HepG2 (cell line): Measurements from ENCODE around the gene MT1A. TPM values are rescaled to one million over a fixed set of nuclear protein-coding genes. Genes with fewer than 3 reads are reported as not detected.

Experiments used
- CEBPZ ChIP-seq: IDR thresholded peaks from 2 replicates; pipeline ENCODE4 v1.6.1; 2012; ENCODE audit warnings: low read length, improper control_type of control experiment
- DBP ChIP-seq: sonication (generic); formaldehyde crosslinking; IDR thresholded peaks from 2 replicates; pipeline ENCODE4 v1.4.0; 2020; ENCODE audit warnings: missing genetic modification reagents; ENCODE audit errors: not compliant biosample characterization
- E2F2 ChIP-seq: sonication (generic); formaldehyde crosslinking; IDR thresholded peaks from 2 replicates; pipeline ENCODE4 v1.4.0; 2020; ENCODE audit warnings: missing genetic modification reagents, borderline replicate concordance
- ESRRA ChIP-seq: sonication (generic); formaldehyde crosslinking; IDR thresholded peaks from 2 replicates; pipeline ENCODE4 v1.5.1; 2020; ENCODE audit warnings: mild to moderate bottlenecking, low read depth, missing genetic modification reagents
- FOXP1 ChIP-seq, 2 experiments: fragments of 450-650 bp in 1 of 2; IDR thresholded peaks; 2 replicates each; pipeline ENCODE4 v1.6.1; 2017 to 2018; ENCODE audit warnings: antibody characterized with exemption in 1 of 2
- GMEB2 ChIP-seq: IDR thresholded peaks from 2 replicates; pipeline ENCODE4 v1.6.1; 2016; ENCODE audit warnings: missing biosample characterization, missing genetic modification reagents, low read depth
- HNF4G ChIP-seq, 2 experiments: sonication (generic) in 1 of 2; formaldehyde crosslinking in 1 of 2; IDR thresholded peaks; 2 replicates each; pipeline versions ENCODE4 v1.4.0 to v1.6.1; 2011 to 2020; ENCODE audit warnings: borderline replicate concordance in 2 of 2, low read depth in 2 of 2, mild to moderate bottlenecking in 2 of 2, low read length in 1 of 2, missing genetic modification reagents in 1 of 2, moderate library complexity in 1 of 2
- HNRNPK ChIP-seq: fragments of 200-400 bp; formaldehyde crosslinking; IDR thresholded peaks from 2 replicates; pipeline ENCODE4 v1.6.1; 2018; ENCODE audit warnings: low read length, low read depth, moderate library complexity, mild to moderate bottlenecking; ENCODE audit not compliant: poor library complexity, severe bottlenecking
- IKZF1 ChIP-seq: fragments of 450-650 bp; IDR thresholded peaks from 2 replicates; pipeline ENCODE4 v1.7.1; 2016
- JUND ChIP-seq: sonication (generic); formaldehyde crosslinking; IDR thresholded peaks from 2 replicates; pipeline ENCODE4 v1.8.0; 2022; ENCODE audit warnings: mild to moderate bottlenecking, missing genetic modification reagents
- RAD51 ChIP-seq: fragments of 450-650 bp; IDR thresholded peaks from 2 replicates; pipeline ENCODE4 v1.6.1; 2016; ENCODE audit warnings: borderline replicate concordance
- TFAP4 ChIP-seq: sonication (generic); IDR thresholded peaks from 2 replicates; pipeline ENCODE4 v1.6.1; 2016; ENCODE audit warnings: low read depth, borderline replicate concordance
- XBP1 ChIP-seq: sonication (generic); formaldehyde crosslinking; IDR thresholded peaks from 2 replicates; pipeline ENCODE4 v1.5.0; 2020; ENCODE audit warnings: missing genetic modification reagents
- ZFP41 ChIP-seq: sonication (generic); formaldehyde crosslinking; IDR thresholded peaks from 2 replicates; pipeline ENCODE4 v1.4.0; 2020; ENCODE audit warnings: mild to moderate bottlenecking, missing genetic modification reagents, borderline replicate concordance
- ZNF251 ChIP-seq: sonication (generic); formaldehyde crosslinking; IDR thresholded peaks from 2 replicates; pipeline ENCODE4 v1.9.0; 2021; ENCODE audit warnings: mild to moderate bottlenecking, missing genetic modification reagents
- ZNF44 ChIP-seq: sonication (generic); formaldehyde crosslinking; IDR thresholded peaks from 2 replicates; pipeline ENCODE4 v1.5.1; 2020; ENCODE audit warnings: mild to moderate bottlenecking, missing genetic modification reagents
- ZNF510 ChIP-seq: sonication (generic); formaldehyde crosslinking; IDR thresholded peaks from 2 replicates; pipeline ENCODE4 v1.4.0; 2020; ENCODE audit warnings: low read depth, mild to moderate bottlenecking, missing genetic modification reagents
- ZNF674 ChIP-seq: sonication (generic); formaldehyde crosslinking; IDR thresholded peaks from 2 replicates; pipeline ENCODE4 v1.5.0; 2020; ENCODE audit warnings: low read depth, mild to moderate bottlenecking, missing genetic modification reagents
- ZNF737 ChIP-seq: sonication (generic); formaldehyde crosslinking; IDR thresholded peaks from 2 replicates; pipeline ENCODE4 v1.5.0; 2020; ENCODE audit warnings: missing genetic modification reagents, mild to moderate bottlenecking, borderline replicate concordance
- polyA plus RNA-seq, 8 experiments: library from polyadenylated mRNA; depleted of rRNA in 3 of 8; stranded (reverse) in 7 of 8; unstranded in 1 of 8; fragments of >200 nt; fragmentation: Illumina TruSeq in 4 of 8; extraction: Trizol in 4 of 8; gene quantifications; 2 replicates each; pipeline versions ENCODE4 v1.2.1 to v1.2.3, GENCODE V29; 2011 to 2016; ENCODE audit warnings: low read depth in 4 of 8, missing spikeins in 1 of 8, mixed read lengths in 1 of 8; ENCODE audit not compliant: insufficient read depth in 1 of 8
- total RNA-seq, 5 experiments: library from RNA; depleted of rRNA; stranded (reverse); fragments of >200 nt; fragmentation: Illumina TruSeq; extraction: Trizol; gene quantifications; 2 replicates each; pipeline ENCODE4 v1.2.3, GENCODE V29; 2016; ENCODE audit warnings: low read depth in 1 of 5

The MT1A gene
- total and polyA plus RNA-seq, 2 of the 13 experiments (the other 11 are each of a cell fraction or from before 2014, with no cell fraction given) = 8.3 to 10.4 TPM

- no peak for TF ChIP-seq TFAP4
- TF ChIP-seq HNF4G (IDR thresholded peaks at IDR 0.05; ENCODE audit: borderline replicate concordance, low read depth, low read length) = no peak
- no peak for TF ChIP-seq HNF4G (CRISPR knock-in tag; IDR thresholded peaks at IDR 0.05; ENCODE audit: borderline replicate concordance, low read depth)
- TF ChIP-seq ZNF737 (CRISPR knock-in tag) = no peak
- no peak for TF ChIP-seq XBP1 (CRISPR knock-in tag)
- no peak for TF ChIP-seq CEBPZ
- TF ChIP-seq DBP (CRISPR knock-in tag) = no peak
- no peak for TF ChIP-seq RAD51
- TF ChIP-seq ZNF251 = no peak
- TF ChIP-seq FOXP1 (IDR thresholded peaks at IDR 0.05) = no peak
- no peak for TF ChIP-seq FOXP1 (CRISPR knock-in tag; IDR thresholded peaks at IDR 0.05)
- TF ChIP-seq ZNF674 (CRISPR knock-in tag) = no peak
- TF ChIP-seq IKZF1 = no peak
- no peak for TF ChIP-seq ZFP41 (CRISPR knock-in tag)
- 0 out of 2 replicates have a peak, but pooled peaks have one; percentile 52 for TF ChIP-seq ZNF510
- no peak for TF ChIP-seq E2F2 (CRISPR knock-in tag)
- no peak for TF ChIP-seq JUND
- no peak for TF ChIP-seq HNRNPK
- TF ChIP-seq ESRRA = no peak
- TF ChIP-seq ZNF44 (CRISPR knock-in tag) = no peak
- TF ChIP-seq GMEB2 = no peak
These were observed 28.4 kb upstream of the MT1A start (continued) for GRCh38 chr16:56610017-56610608.
